ENCODE results near the gene EXOC4.

EXOC4 gene

DNA sequence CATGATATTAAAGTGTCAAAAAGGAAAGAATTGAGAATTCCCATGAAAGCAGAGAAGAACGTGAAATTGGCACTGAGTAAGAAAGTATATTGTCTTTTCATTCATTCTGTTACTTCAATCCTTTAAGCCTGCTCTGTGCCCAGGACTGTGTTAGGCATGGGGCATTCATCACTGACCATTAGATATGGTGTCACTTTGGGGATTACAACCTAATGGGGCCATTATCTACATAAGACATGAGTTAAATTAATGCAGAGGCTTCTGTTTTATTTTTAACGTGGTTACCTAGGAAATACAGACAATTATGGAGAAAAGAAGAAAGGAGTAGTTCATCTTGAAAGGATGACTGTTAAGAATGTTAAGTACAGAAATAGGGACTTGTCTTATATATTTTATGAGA, 710.8 kb downstream of the EXOC4 start:
- DNase-seq (ENCODE audit: low read depth): no peak
- no peak overlapping the region for H3K4me3 ChIP-seq (replicated peaks; ENCODE audit: low read depth, low read length)
- TF ChIP-seq, protein P1, sequence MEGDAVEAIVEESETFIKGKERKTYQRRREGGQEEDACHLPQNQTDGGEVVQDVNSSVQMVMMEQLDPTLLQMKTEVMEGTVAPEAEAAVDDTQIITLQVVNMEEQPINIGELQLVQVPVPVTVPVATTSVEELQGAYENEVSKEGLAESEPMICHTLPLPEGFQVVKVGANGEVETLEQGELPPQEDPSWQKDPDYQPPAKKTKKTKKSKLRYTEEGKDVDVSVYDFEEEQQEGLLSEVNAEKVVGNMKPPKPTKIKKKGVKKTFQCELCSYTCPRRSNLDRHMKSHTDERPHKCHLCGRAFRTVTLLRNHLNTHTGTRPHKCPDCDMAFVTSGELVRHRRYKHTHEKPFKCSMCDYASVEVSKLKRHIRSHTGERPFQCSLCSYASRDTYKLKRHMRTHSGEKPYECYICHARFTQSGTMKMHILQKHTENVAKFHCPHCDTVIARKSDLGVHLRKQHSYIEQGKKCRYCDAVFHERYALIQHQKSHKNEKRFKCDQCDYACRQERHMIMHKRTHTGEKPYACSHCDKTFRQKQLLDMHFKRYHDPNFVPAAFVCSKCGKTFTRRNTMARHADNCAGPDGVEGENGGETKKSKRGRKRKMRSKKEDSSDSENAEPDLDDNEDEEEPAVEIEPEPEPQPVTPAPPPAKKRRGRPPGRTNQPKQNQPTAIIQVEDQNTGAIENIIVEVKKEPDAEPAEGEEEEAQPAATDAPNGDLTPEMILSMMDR (IDR thresholded peaks at IDR 0.05; ENCODE audit: low read length, missing control alignments): no peak

DNA sequence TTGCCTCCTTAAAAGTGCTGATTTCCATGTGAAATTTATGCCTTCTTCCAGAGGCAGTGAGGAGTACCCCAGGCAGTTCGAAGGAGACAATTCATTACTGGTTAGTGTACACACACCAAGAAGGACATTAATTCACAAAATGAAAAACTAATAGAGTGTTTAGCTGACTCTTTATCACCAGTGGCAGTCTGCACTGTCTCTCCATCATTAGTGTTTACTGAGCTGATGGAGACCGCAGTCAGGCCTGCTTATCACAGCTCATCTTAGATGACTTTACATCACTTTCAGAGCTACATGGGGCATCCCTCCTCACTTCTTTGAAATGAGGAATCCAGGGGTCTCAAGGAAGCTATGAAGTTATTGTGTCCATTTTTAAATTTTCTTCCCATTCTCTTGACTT, 718.7 kb downstream of the EXOC4 start:
- H3K4me3 ChIP-seq (replicated peaks; ENCODE audit: low read depth, low read length): no peak overlapping the region
- DNase-seq (ENCODE audit: low read depth): no peak
- TF ChIP-seq, protein P1 (IDR thresholded peaks at IDR 0.05; ENCODE audit: low read length, missing control alignments): no peak

DNA sequence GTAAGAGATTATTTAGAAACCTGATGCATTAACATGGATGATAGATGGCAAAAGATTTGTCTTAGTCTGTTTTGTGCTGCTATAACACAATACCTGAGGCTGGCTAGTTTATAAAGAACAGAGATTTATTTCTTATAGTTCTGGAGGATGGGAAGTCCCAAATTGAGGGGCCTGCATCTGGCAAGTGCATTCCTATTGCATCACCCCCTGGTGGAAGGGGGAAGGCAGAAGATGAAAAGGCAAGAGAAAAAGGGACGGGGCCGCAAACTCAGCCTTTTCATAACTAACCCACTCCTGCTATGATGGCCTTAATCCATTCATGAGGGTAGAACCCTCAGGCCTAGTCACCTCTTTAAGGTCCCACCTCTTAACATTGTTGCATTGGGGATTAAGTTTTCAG, 720.8 kb downstream of the EXOC4 start:
- H3K4me3 ChIP-seq (replicated peaks; ENCODE audit: low read depth, low read length): no peak overlapping the region
- TF ChIP-seq, protein P1 (IDR thresholded peaks at IDR 0.05; ENCODE audit: low read length, missing control alignments): no peak
- no peak for DNase-seq (ENCODE audit: low read depth)

DNA sequence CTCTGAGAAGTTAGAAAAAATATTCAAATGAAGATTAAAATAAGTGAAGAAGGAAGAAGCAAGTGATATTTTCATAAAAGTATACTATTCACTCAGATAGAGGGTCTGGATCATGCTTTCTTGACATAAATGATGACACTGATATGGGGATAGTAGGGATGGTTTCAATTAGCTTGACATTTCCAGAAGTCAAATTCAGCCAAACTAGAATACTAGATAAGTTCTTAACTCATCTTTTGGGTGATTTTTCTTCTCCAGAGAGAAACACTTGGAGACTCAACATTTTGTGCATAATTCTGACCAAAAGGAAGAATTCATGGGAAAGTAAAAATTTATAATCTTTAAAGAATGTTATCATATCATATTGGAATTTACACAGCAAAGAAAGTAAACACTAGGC, 722.3 kb downstream of the EXOC4 start:
- TF ChIP-seq, protein P1 (IDR thresholded peaks at IDR 0.05; ENCODE audit: low read length, missing control alignments): no peak
- DNase-seq (ENCODE audit: low read depth): no peak
- no peak overlapping the region for H3K4me3 ChIP-seq (replicated peaks; ENCODE audit: low read depth, low read length)

DNA sequence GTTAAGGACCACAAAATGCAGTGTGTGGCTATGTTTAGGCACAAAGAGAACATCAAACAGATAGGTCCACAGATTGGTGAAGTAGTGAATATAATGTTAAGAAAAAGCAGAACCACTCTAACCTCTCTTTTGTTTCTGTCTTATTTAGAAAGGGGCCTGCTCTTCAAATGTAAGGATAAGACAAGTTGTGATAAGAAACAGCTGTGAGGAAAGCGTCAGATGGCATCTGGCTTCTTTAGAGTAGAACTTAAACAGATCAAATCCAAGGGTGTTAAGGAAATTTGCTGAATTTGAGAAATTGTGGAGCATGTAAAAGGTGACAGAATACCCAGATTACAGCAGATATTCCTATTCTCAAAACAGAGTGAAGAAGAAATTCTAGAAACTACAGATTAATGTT, 723.3 kb downstream of the EXOC4 start:
- TF ChIP-seq, protein P1 (IDR thresholded peaks at IDR 0.05; ENCODE audit: low read length, missing control alignments): no peak
- H3K4me3 ChIP-seq (replicated peaks; ENCODE audit: low read depth, low read length): no peak overlapping the region
- DNase-seq (ENCODE audit: low read depth): no peak

DNA sequence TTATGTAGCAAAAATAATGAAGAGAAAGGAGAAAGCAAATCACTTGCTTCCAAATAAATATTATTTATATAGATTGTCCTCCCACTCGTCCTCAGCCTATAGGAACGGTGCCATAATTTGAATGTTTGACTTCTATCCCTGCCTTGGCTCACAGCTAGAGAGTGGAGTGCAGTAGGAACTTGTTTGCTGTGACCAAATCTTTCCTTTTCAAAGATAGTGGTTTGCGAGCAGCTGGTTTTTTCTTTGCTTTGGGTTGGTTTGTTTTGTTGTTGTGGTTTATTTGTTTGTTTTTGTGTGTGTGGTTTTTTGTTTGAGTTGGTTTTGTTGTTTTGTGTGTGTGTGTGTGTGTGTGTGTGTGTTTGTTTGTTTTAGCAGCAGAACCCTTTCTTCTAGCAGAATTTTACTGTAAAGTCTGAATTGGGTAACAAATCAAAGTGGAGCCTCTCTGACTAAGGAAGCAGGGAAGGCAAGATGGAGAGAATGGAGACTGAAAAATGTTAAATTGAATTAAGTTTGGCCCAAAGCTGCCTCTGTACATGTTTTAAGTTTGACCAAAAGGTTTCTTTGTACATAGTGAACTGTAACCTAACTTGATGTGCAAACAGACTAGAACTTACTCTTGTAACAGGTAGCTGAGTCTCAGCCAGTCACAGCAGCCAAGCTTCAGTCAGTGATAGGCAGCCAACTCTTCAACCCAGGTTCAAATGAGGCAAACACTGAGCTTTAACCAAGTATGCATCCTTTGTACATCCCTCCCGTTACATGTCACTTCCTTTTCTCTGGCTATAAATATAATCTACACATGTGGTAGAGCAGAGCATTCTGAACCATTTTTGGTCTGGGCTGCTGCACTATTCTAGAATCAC, 724.8 kb downstream of the EXOC4 start:
- no peak for DNase-seq (ENCODE audit: low read depth)
- no peak overlapping the region for H3K4me3 ChIP-seq (replicated peaks; ENCODE audit: low read depth, low read length)
- TF ChIP-seq, protein P1 (IDR thresholded peaks at IDR 0.05; ENCODE audit: low read length, missing control alignments): no peak
